HepG2 (cell line): ENCODE results near the gene TMEM35B. TPM values are rescaled to one million over a fixed set of nuclear protein-coding genes. Genes with fewer than 3 reads are reported as not detected.

Source experiments
- ATAC-seq: fragments of 200-7000 bp; cut with Tn5 transposase; 3 replicates; pipeline ENCODE4 v1.9.1; 2020; ENCODE audit warnings: mild to moderate bottlenecking, moderate library complexity
- BruUV-seq: library from RNA; stranded (reverse); fragments of 400-500 nt; replicated peaks from 2 replicates; lab custom pipeline; 2021; lab: Mats Ljungman, UMichigan
- CTCF ChIA-PET: fragments of 300-600 bp; formaldehyde crosslinking; extraction: SDS; loops from one replicate; lab custom pipeline; 2021; ENCODE audit warnings: low total read pairs, inconsistent platforms, low intra/inter-chr PET ratio; lab: Yijun Ruan, JAX
- POLR2A ChIA-PET: fragments of 350-600 bp; sonication (Branson Sonifier 250); formaldehyde crosslinking; loops from one replicate; lab custom pipeline; 2020; ENCODE audit warnings: antibody characterized with exemption, inconsistent platforms; lab: Yijun Ruan, JAX
- DNase-seq: peaks from one replicate; pipeline ENCODE4 v3.0.0-alpha.2; 2015; ENCODE audit warnings: low spot score
- FAIRE-seq: peaks from 3 replicates; lab custom pipeline; 2011; peaks lifted over from hg19 to GRCh38; lab: Jason Lieb, UNC
- H2AFZ ChIP-seq: one replicate; pipeline ENCODE4 v1.6.1; 2011; ENCODE audit warnings: low read length, inconsistent platforms
- H3K27ac ChIP-seq: fragments of 300-600 bp; 3 replicates; pipeline ENCODE4 v1.8.0; 2011; ENCODE audit warnings: mixed run types, mild to moderate bottlenecking, mixed read lengths, low read length, inconsistent platforms; ENCODE audit not compliant: insufficient read depth; ENCODE audit errors: extremely low read length
- H3K27me3 ChIP-seq, 2 experiments: fragments of 200-600 bp in 1 of 2; 2 replicates in 1 of 2; 3 replicates in 1 of 2; pipeline versions ENCODE4 v1.6.0 to v1.8.0; 2011; ENCODE audit warnings: low read length in 2 of 2, mild to moderate bottlenecking in 2 of 2, moderate library complexity in 2 of 2, inconsistent platforms in 1 of 2; ENCODE audit not compliant: insufficient read depth in 2 of 2, control insufficient read depth in 1 of 2
- H3K36me3 ChIP-seq, 2 experiments: fragments of 200-600 bp in 1 of 2; replicated peaks in 1 of 2; 2 replicates in 1 of 2; 3 replicates in 1 of 2; pipeline versions ENCODE4 v1.5.1 to v1.8.0; 2011; ENCODE audit warnings: low read length in 2 of 2, inconsistent platforms in 1 of 2; ENCODE audit not compliant: insufficient read depth in 2 of 2, control insufficient read depth in 1 of 2
- H3K4me1 ChIP-seq: 2 replicates; pipeline ENCODE4 v1.5.1; 2012; ENCODE audit warnings: low read length, inconsistent platforms; ENCODE audit not compliant: insufficient read depth
- H3K4me2 ChIP-seq: 2 replicates; pipeline ENCODE4 v1.6.0; 2011; ENCODE audit warnings: low read depth, low read length, inconsistent platforms
- H3K4me3 ChIP-seq, 3 experiments: fragments of 200-600 bp in 1 of 3; sonication (generic), shearing (Covaris generic) in 1 of 3; replicated peaks in 1 of 3; 2 replicates each; pipeline ENCODE4 v1.5.1; 2011 to 2016; ENCODE audit warnings: low read length in 3 of 3, inconsistent platforms in 2 of 3, low read depth in 2 of 3, mild to moderate bottlenecking in 2 of 3, control low read depth in 1 of 3, mixed read lengths in 1 of 3; ENCODE audit not compliant: insufficient read depth in 1 of 3
- H3K79me2 ChIP-seq: one replicate; pipeline ENCODE4 v1.6.1; 2011; ENCODE audit warnings: low read length, inconsistent platforms; ENCODE audit not compliant: insufficient read depth
- H3K9ac ChIP-seq: 2 replicates; pipeline ENCODE4 v1.6.0; 2011; ENCODE audit warnings: mild to moderate bottlenecking, low read depth, low read length, inconsistent platforms; ENCODE audit not compliant: insufficient read depth
- H3K9me3 ChIP-seq: 2 replicates; pipeline ENCODE4 v1.5.1; 2012; ENCODE audit warnings: mild to moderate bottlenecking, low read length
- H4K20me1 ChIP-seq: 2 replicates; pipeline ENCODE4 v1.6.0; 2011; ENCODE audit warnings: inconsistent platforms, mild to moderate bottlenecking, low read length, moderate library complexity; ENCODE audit not compliant: insufficient read depth
- ARID3A ChIP-seq: IDR thresholded peaks from 2 replicates; pipeline ENCODE4 v1.6.1; 2012; ENCODE audit warnings: low read depth, low read length, improper control_type of control experiment
- ARNTL ChIP-seq: sonication (generic); formaldehyde crosslinking; IDR thresholded peaks from 2 replicates; pipeline ENCODE4 v1.4.0; 2020; ENCODE audit warnings: mild to moderate bottlenecking, missing genetic modification reagents
- CHD4 ChIP-seq: fragments of 200-600 bp; sonication (generic); IDR thresholded peaks from 2 replicates; pipeline ENCODE4 v1.7.0; 2017; ENCODE audit warnings: mild to moderate bottlenecking, low read length, borderline replicate concordance
- EHMT2 ChIP-seq: fragments of 200-600 bp; sonication (generic); IDR thresholded peaks from 2 replicates; pipeline ENCODE4 v1.7.0; 2017; ENCODE audit warnings: antibody characterized with exemption, low read depth, low read length, borderline replicate concordance
- GABPA ChIP-seq, 2 experiments: IDR thresholded peaks; 2 replicates each; pipeline ENCODE4 v1.6.1; 2011 to 2016; ENCODE audit warnings: low read depth in 2 of 2, low read length in 1 of 2, missing biosample characterization in 1 of 2, missing genetic modification characterization in 1 of 2
- GMEB2 ChIP-seq: IDR thresholded peaks from 2 replicates; pipeline ENCODE4 v1.6.1; 2016; ENCODE audit warnings: missing biosample characterization, missing genetic modification reagents, low read depth
- KDM2A ChIP-seq: sonication (generic); formaldehyde crosslinking; IDR thresholded peaks from 2 replicates; pipeline ENCODE4 v1.4.0; 2020; ENCODE audit warnings: low read depth, missing genetic modification reagents, borderline replicate concordance
- KLF13 ChIP-seq: sonication (generic); formaldehyde crosslinking; IDR thresholded peaks from 2 replicates; pipeline ENCODE4 v1.4.0; 2020; ENCODE audit warnings: mild to moderate bottlenecking, missing genetic modification reagents
- SNRNP70 ChIP-seq: fragments of 200-400 bp; formaldehyde crosslinking; IDR thresholded peaks from 2 replicates; pipeline ENCODE4 v1.6.1; 2017; ENCODE audit warnings: mild to moderate bottlenecking, low read depth, low read length, moderate library complexity
- TRAFD1 ChIP-seq: sonication (generic); formaldehyde crosslinking; IDR thresholded peaks from 2 replicates; pipeline ENCODE4 v1.5.1; 2020; ENCODE audit warnings: missing genetic modification reagents, mild to moderate bottlenecking, borderline replicate concordance
- ZNF292 ChIP-seq: sonication (generic); formaldehyde crosslinking; IDR thresholded peaks from 2 replicates; pipeline ENCODE4 v1.8.1; 2022; ENCODE audit warnings: mild to moderate bottlenecking, low read depth, missing genetic modification reagents, borderline replicate concordance
- WGBS: methylation state at CpG from one replicate; pipeline ENCODE4 v1.1.6; 2017; ENCODE audit warnings: low lambda C conversion rate; 5-methylcytosine and 5-hydroxymethylcytosine counted together
- in situ Hi-C: cut with HindIII; loops from 2 replicates; pipeline ENCODE4 v1.10.0; 2017; ENCODE audit warnings: low pct_unique_long_range_greater_than_20kb; ENCODE audit not compliant: extremely low pct_ligation_motif_present
- intact Hi-C: fragments of 100-400 bp; cut with micrococcal nuclease; formaldehyde crosslinking; loops from one replicate; pipeline ENCODE4 v1.10.0; 2022; ENCODE audit not compliant: unreplicated experiment
- polyA plus RNA-seq, 8 experiments: library from polyadenylated mRNA; depleted of rRNA in 3 of 8; stranded (reverse) in 7 of 8; unstranded in 1 of 8; fragments of >200 nt; fragmentation: Illumina TruSeq in 4 of 8; extraction: Trizol in 4 of 8; gene quantifications; 2 replicates each; pipeline versions ENCODE4 v1.2.1 to v1.2.3, GENCODE V29; 2011 to 2016; ENCODE audit warnings: low read depth in 4 of 8, missing spikeins in 1 of 8, mixed read lengths in 1 of 8; ENCODE audit not compliant: insufficient read depth in 1 of 8
- total RNA-seq, 5 experiments: library from RNA; depleted of rRNA; stranded (reverse); fragments of >200 nt; fragmentation: Illumina TruSeq; extraction: Trizol; gene quantifications; 2 replicates each; pipeline ENCODE4 v1.2.3, GENCODE V29; 2016; ENCODE audit warnings: low read depth in 1 of 5

The TMEM35B gene
- total and polyA plus RNA-seq, 2 of the 13 experiments (the other 11 are each of a cell fraction or from before 2014, with no cell fraction given) = 11.5 to 26.0 TPM

- intact Hi-C loops (no loop called here), in situ Hi-C loops (no loop called here)
- no peaks in the 10 kb centered on the region for H3K27me3 ChIP-seq
- DNase-seq = no peak
- WGBS = 96% methylated on average over 3 of the region's 3 CpGs
- no peak for TF ChIP-seq GABPA (IDR thresholded peaks at IDR 0.05; ENCODE audit: low read depth, low read length)
- no peak for TF ChIP-seq GABPA (CRISPR knock-in tag; IDR thresholded peaks at IDR 0.05; ENCODE audit: low read depth)
- TF ChIP-seq ARNTL (CRISPR knock-in tag) = no peak
- TF ChIP-seq EHMT2 = no peak
- TF ChIP-seq GMEB2 (CRISPR knock-in tag) = no peak
- no peak for TF ChIP-seq KDM2A (CRISPR knock-in tag)
- no peak for TF ChIP-seq ZNF292
- no peak for TF ChIP-seq ARID3A
- no peak for TF ChIP-seq CHD4
- TF ChIP-seq SNRNP70 = no peak
- TF ChIP-seq TRAFD1 (CRISPR knock-in tag) = no peak
- no peak for TF ChIP-seq KLF13 (CRISPR knock-in tag)
- no peaks in the 10 kb centered on the region for H3K79me2 ChIP-seq
- ChIA-PET POLR2A (no interaction called here), CTCF (no interaction called here)
- no peak for FAIRE-seq
- no peaks in the 10 kb centered on the region for H3K4me1 ChIP-seq
- H3K9ac ChIP-seq = no peak overlapping the region
- H3K36me3 ChIP-seq = peaks cover 4 to 16% of the 10 kb centered on the region in 2 experiments; a peak in 3 of 5 replicates
- H3K9me3 ChIP-seq = no peaks in the 10 kb centered on the region
- no TSS peak for BruUV-seq
- no peak overlapping the region for H2AFZ ChIP-seq
- ATAC-seq = no peak
- H3K4me3 ChIP-seq = no peak overlapping the region
- no peak overlapping the region for H3K4me2 ChIP-seq
- H3K27ac ChIP-seq = no peak overlapping the region
- no peaks in the 10 kb centered on the region for H4K20me1 ChIP-seq
Observed at GRCh38 chr1:35001743-35002142, 16.6 kb upstream of the TMEM35B start.
